ENCODE data around the gene SMIM28.

GRCh38 chr6:138377042-138377441 lies 663 bp upstream of the SMIM28 start:
- TF ChIP-seq ZNF70 (CRISPR knock-in tag; IDR thresholded peaks at IDR 0.05) (no peak), PATZ1 (CRISPR knock-in tag; IDR thresholded peaks at IDR 0.05; ENCODE audit: borderline replicate concordance) (no peak)
- TF ChIP-seq, protein P1, sequence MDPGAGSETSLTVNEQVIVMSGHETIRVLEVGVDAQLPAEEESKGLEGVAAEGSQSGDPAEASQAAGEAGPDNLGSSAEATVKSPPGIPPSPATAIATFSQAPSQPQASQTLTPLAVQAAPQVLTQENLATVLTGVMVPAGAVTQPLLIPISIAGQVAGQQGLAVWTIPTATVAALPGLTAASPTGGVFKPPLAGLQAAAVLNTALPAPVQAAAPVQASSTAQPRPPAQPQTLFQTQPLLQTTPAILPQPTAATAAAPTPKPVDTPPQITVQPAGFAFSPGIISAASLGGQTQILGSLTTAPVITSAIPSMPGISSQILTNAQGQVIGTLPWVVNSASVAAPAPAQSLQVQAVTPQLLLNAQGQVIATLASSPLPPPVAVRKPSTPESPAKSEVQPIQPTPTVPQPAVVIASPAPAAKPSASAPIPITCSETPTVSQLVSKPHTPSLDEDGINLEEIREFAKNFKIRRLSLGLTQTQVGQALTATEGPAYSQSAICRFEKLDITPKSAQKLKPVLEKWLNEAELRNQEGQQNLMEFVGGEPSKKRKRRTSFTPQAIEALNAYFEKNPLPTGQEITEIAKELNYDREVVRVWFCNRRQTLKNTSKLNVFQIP (CRISPR knock-in tag; IDR thresholded peaks at IDR 0.05; ENCODE audit: borderline replicate concordance, low read depth) = no peak
